Measurements from ENCODE around the gene GABBR2. TPM values are rescaled to one million over a fixed set of nuclear protein-coding genes. Genes with fewer than 3 reads are reported as not detected.

Gene GABBR2
- total RNA-seq, 4 donors from 2014 or later: under 0.01 to 0.62 TPM; not detected in 2

DNA sequence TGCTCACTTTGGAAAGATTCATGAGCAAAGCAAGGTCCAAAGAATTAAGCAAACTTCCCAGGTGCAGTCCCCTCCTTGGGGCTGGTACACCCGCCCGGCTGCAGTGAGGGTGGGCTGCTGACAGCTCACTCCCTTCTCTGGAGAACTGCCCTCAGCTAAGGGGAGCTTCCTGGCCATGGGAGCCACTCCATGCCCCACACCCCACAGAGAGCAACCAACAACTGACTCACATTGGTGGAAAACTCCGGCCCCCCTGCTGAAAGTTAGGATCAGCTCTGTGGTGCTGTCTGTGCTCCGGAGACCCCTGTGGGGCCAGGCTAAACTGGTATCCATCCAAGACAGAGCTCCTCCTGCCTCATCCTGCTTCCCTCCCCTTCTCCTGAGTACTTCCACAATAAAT, 223.0 kb downstream of the GABBR2 start:
- H3K27me3 ChIP-seq: no peaks in the 10 kb centered on the region
- TF ChIP-seq, protein P1, sequence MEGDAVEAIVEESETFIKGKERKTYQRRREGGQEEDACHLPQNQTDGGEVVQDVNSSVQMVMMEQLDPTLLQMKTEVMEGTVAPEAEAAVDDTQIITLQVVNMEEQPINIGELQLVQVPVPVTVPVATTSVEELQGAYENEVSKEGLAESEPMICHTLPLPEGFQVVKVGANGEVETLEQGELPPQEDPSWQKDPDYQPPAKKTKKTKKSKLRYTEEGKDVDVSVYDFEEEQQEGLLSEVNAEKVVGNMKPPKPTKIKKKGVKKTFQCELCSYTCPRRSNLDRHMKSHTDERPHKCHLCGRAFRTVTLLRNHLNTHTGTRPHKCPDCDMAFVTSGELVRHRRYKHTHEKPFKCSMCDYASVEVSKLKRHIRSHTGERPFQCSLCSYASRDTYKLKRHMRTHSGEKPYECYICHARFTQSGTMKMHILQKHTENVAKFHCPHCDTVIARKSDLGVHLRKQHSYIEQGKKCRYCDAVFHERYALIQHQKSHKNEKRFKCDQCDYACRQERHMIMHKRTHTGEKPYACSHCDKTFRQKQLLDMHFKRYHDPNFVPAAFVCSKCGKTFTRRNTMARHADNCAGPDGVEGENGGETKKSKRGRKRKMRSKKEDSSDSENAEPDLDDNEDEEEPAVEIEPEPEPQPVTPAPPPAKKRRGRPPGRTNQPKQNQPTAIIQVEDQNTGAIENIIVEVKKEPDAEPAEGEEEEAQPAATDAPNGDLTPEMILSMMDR (IDR thresholded peaks at IDR 0.05): no peak
- no peak for TF ChIP-seq POLR2A (IDR thresholded peaks at IDR 0.05)
- no peak overlapping the region for H3K27ac ChIP-seq
- H3K36me3 ChIP-seq: no peaks in the 10 kb centered on the region
- no peak for DNase-seq
- no peaks in the 10 kb centered on the region for H3K4me1 ChIP-seq
- intact Hi-C loops (cut with DNase I; ENCODE audit: low total_unique reads): no loop called here
- no peak overlapping the region for H3K4me3 ChIP-seq
- no peaks in the 10 kb centered on the region for H3K9me3 ChIP-seq

DNA sequence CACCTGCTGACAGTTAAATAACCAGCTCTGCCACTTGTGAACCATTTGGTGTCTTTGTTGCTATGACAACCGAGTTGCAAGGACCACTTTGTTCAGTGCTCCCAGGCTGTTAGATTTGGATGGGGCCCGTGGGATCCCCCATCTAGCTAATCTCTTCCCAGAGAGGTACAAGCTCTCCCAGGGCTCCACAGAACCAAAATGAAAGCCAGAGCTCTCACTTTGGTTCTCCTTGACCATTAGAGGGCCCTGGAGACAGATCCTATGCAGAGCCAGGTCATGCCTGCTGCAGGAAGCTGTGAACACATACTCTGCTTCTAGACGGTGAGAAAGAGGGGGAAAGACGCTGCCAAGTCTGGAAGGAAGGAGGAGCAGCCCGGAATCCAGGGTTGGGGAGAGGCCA, 224.6 kb downstream of the GABBR2 start:
- no peak overlapping the region for H3K27ac ChIP-seq
- intact Hi-C loops (cut with DNase I; ENCODE audit: low total_unique reads): no loop called here

DNA sequence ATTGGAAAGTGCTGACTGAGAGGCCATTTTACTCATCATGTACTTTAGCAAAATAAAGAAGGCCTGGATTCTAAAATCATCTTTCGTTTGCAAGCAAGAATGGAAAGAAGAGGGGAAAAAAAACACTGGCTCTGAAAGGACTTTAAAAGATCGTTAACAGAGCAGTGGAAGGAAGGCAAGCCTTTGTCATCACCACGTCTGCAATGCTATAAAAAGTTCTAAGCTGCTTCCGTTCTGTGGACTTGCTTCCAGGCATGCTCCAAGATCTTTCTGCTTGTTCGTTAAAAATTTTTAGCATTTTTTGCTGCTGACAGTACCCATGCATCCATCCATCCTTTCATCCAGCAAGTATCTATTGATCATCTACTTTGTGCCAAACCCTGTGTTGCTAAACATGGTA, 226.5 kb downstream of the GABBR2 start:
- TF ChIP-seq, protein P1 (IDR thresholded peaks at IDR 0.05): no peak
- no peak for TF ChIP-seq POLR2A (IDR thresholded peaks at IDR 0.05)
- no peak for DNase-seq
- no peaks in the 10 kb centered on the region for H3K4me1 ChIP-seq
- no peak overlapping the region for H3K27ac ChIP-seq
- no peaks in the 10 kb centered on the region for H3K36me3 ChIP-seq
- H3K27me3 ChIP-seq: no peaks in the 10 kb centered on the region
- intact Hi-C loops (cut with DNase I; ENCODE audit: low total_unique reads): no loop called here
- H3K4me3 ChIP-seq: no peak overlapping the region
- no peaks in the 10 kb centered on the region for H3K9me3 ChIP-seq

More for the DNA sequence above, 224.6 kb downstream of the GABBR2 start:
- TF ChIP-seq, protein P1 (IDR thresholded peaks at IDR 0.05): no peak
- no peak for TF ChIP-seq POLR2A (IDR thresholded peaks at IDR 0.05)
- no peaks in the 10 kb centered on the region for H3K4me1 ChIP-seq
- H3K4me3 ChIP-seq: no peak overlapping the region
- no peaks in the 10 kb centered on the region for H3K9me3 ChIP-seq
- no peaks in the 10 kb centered on the region for H3K36me3 ChIP-seq
- no peak for DNase-seq
- H3K27me3 ChIP-seq: no peaks in the 10 kb centered on the region

DNA sequence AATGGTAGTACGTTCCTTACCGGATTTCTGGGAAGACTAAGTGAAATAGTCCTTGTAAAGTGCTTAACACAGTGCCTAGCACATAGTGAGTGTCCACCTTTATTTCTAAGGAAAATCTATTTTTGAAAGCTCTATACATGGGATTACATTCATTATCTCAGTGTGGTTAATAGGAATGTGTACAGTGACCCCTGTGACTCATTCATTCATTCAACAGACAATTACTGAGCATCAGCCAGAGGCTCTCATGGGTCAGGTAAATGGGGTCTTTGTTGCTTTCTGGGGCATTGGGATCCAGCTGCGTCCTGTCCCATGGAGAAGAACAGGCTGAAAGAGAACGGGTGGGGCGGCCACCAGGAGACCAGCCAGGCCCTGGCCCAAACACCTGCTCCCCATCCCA, 227.1 kb downstream of the GABBR2 start:
- no peak overlapping the region for H3K27ac ChIP-seq
- no peaks in the 10 kb centered on the region for H3K27me3 ChIP-seq
- H3K4me1 ChIP-seq: no peaks in the 10 kb centered on the region
- H3K4me3 ChIP-seq: no peak overlapping the region
- DNase-seq: no peak
- TF ChIP-seq, protein P1 (IDR thresholded peaks at IDR 0.05): no peak
- no peak for TF ChIP-seq POLR2A (IDR thresholded peaks at IDR 0.05)
- intact Hi-C loops (cut with DNase I; ENCODE audit: low total_unique reads): no loop called here
- H3K36me3 ChIP-seq: no peaks in the 10 kb centered on the region
- no peaks in the 10 kb centered on the region for H3K9me3 ChIP-seq

DNA sequence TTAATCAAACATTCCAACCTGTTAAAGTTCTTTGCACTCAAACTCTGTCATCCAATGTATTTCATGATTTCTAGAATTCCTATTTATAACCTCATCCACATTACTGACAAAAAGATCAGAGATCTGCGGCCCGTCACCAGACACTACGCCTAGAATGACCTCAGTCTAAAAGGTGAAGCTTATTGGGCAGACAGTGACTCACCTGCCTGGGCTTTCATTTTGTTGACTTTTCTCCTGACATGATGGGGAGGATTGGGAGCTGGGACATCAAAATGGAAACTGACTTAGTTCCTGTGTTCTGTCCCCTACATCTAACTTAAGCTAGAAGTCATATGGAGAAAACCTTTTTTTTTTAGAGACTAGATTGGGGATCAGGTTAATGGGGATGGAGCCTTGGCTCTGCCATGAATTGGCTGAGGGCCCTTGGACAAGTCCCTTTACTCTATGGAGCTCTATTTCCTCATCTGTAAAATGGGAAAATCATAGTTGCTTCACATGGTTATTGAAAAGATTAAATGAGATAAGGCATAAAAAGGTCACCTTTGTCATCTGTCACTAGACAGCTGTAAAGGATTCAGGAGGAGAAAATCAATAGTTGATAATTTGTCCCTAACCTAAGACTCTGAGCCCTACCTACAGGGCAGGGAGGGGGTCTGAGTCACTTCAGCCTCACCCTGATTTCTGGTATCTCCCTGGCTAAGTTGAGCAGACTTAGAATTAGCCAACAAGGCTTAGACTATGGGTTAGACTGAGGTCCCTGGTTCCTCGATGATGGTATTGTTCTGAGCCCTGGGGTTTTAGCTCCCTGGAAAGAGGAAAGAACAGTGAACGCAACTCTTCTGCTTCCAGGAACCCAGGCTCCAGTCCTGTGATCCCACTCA, 228.5 kb downstream of the GABBR2 start:
- H3K4me3 ChIP-seq: no peak overlapping the region
- no peaks in the 10 kb centered on the region for H3K27me3 ChIP-seq
- TF ChIP-seq POLR2A (IDR thresholded peaks at IDR 0.05): no peak
- TF ChIP-seq, protein P1 (IDR thresholded peaks at IDR 0.05): no peak
- no peak overlapping the region for H3K27ac ChIP-seq
- H3K9me3 ChIP-seq: no peaks in the 10 kb centered on the region
- no peaks in the 10 kb centered on the region for H3K36me3 ChIP-seq
- intact Hi-C loops (cut with DNase I; ENCODE audit: low total_unique reads): no loop called here
- DNase-seq: no peak
- no peaks in the 10 kb centered on the region for H3K4me1 ChIP-seq

Data from uterus (tissue), 4 donors.